Body of pancreas (tissue), 4 donors: ENCODE results near the gene ROBO1. TPM values are rescaled to one million over a fixed set of nuclear protein-coding genes. Genes with fewer than 3 reads are reported as not detected.

ENCODE experiments used
- ATAC-seq: fragments of 150-250 bp; one replicate; pipeline ENCODE4 v1.9.1; 2016
- DNase-seq, 4 donors: peaks; one replicate each; pipeline ENCODE4 v3.0.0-alpha.2; 2019
- H3K27ac ChIP-seq, 4 donors: fragments of 200-600 bp; sonication (generic); 1 replicate in 3 of 4; 2 replicates in 1 of 4; pipeline versions ENCODE4 v1.5.1 to v1.6.1; 2016 to 2019; ENCODE audit warnings: mild to moderate bottlenecking in 1 of 4, mixed read lengths in 1 of 4, moderate library complexity in 1 of 4
- H3K27me3 ChIP-seq, 2 donors: fragments of 200-600 bp; sonication (generic); one replicate each; pipeline ENCODE4 v1.6.0; 2016; ENCODE audit warnings: mild to moderate bottlenecking in 1 of 2
- H3K36me3 ChIP-seq, 2 donors: fragments of 200-600 bp; sonication (generic); replicated peaks in 1 of 2; 2 replicates each; pipeline ENCODE4 v1.5.1; 2016; ENCODE audit warnings: low read depth in 2 of 2; ENCODE audit not compliant: insufficient read depth in 1 of 2
- H3K4me1 ChIP-seq: fragments of 200-600 bp; sonication (generic); one replicate; pipeline ENCODE4 v1.6.0; 2016
- H3K4me3 ChIP-seq, 2 donors: fragments of 200-600 bp; sonication (generic); 1 replicate in 1 of 2; 2 replicates in 1 of 2; pipeline ENCODE4 v1.5.1; 2016 to 2019
- H3K9me3 ChIP-seq, 3 donors: fragments of 200-600 bp; sonication (generic); 1 replicate in 2 of 3; 2 replicates in 1 of 3; pipeline ENCODE4 v1.5.1; 2016
- CTCF ChIP-seq, 7 experiments: fragments of 450-650 bp in 4 of 7; fragments of 200-600 bp in 3 of 7; sonication (generic) in 3 of 7; IDR thresholded peaks; one replicate each; pipeline ENCODE4 v1.5.1; 2016 to 2019; ENCODE audit warnings: antibody characterized with exemption in 7 of 7
- POLR2A ChIP-seq, 3 donors: fragments of 450-650 bp; IDR thresholded peaks; one replicate each; pipeline ENCODE4 v1.6.1; 2016; ENCODE audit warnings: antibody characterized with exemption in 3 of 3, mild to moderate bottlenecking in 2 of 3
- WGBS, 2 donors: methylation state at CpG; one replicate each; pipeline ENCODE4 v1.1.5; 2017; 5-methylcytosine and 5-hydroxymethylcytosine counted together
- intact Hi-C: fragments of 100-400 bp; cut with DNase I; formaldehyde crosslinking; loops from one replicate; pipeline ENCODE4 v1.15.1; 2023
- total RNA-seq, 2 donors: library from RNA; depleted of rRNA; stranded (reverse); fragments of >200 nt; gene quantifications; one replicate each; pipeline ENCODE4 v1.1.0, GENCODE V29; 2016

The ROBO1 gene
- total RNA-seq, 2 donors from 2014 or later = 3.9 to 9.9 TPM

DNA sequence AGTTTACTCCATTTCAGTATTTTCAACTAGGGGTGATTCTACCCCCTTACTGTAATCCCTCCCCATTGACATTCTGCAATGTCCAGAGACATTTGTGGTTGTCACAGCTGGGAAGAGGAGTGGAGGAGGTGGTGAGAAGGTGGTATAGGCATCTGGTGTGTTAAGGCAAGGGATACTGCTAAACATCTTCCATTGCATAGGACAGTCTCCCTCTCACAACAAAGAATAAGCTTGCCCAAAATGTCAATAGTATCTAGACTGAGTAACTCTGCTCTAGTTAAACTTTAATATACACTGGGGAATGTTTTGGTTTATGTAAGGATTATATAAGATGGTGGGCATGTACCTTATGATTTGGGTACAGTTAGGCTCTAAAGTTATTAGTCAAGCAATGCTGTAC lies 737.6 kb downstream of the ROBO1 start:
- intact Hi-C loops = no loop called here

GRCh38 chr3:79028916-79029315 lies 738.9 kb downstream of the ROBO1 start:
- intact Hi-C loops = no loop called here
- Histone ChIP-seq H3K36me3 (no peaks in the 10 kb centered on the region), H3K4me1 (no peaks in the 10 kb centered on the region), H3K4me3 (no peak overlapping the region), H3K9me3 (no peaks in the 10 kb centered on the region), H3K27me3 (no peaks in the 10 kb centered on the region), H3K27ac (no peak overlapping the region)
- no peak for DNase-seq
- ATAC-seq = no peak
- 83 to 89% methylated on average over 1 of the region's 1 CpG for WGBS, 2 donors
- TF ChIP-seq CTCF (IDR thresholded peaks at IDR 0.05) (no peak), POLR2A (IDR thresholded peaks at IDR 0.05) (no peak)

More for the DNA sequence above, 737.6 kb downstream of the ROBO1 start:
- no peak overlapping the region for H3K4me3 ChIP-seq
- no peak for TF ChIP-seq POLR2A (IDR thresholded peaks at IDR 0.05)
- TF ChIP-seq CTCF (IDR thresholded peaks at IDR 0.05) = no peak
- no peaks in the 10 kb centered on the region for H3K9me3 ChIP-seq
- no peaks in the 10 kb centered on the region for H3K27me3 ChIP-seq
- H3K27ac ChIP-seq = no peak overlapping the region
- H3K36me3 ChIP-seq = no peaks in the 10 kb centered on the region
- DNase-seq (no peak), ATAC-seq (no peak)
- no peaks in the 10 kb centered on the region for H3K4me1 ChIP-seq

GRCh38 chr3:79027593-79027992 lies 740.2 kb downstream of the ROBO1 start:
- ATAC-seq (no peak), DNase-seq (no peak)
- intact Hi-C loops = no loop called here
- H3K4me3 ChIP-seq = no peak overlapping the region
- TF ChIP-seq CTCF (IDR thresholded peaks at IDR 0.05) (no peak), POLR2A (IDR thresholded peaks at IDR 0.05) (no peak)
- WGBS, 2 donors = 34 to 35% methylated on average over 2 of the region's 2 CpGs
- H3K9me3 ChIP-seq = no peaks in the 10 kb centered on the region
- H3K4me1 ChIP-seq = no peaks in the 10 kb centered on the region
- H3K27me3 ChIP-seq = no peaks in the 10 kb centered on the region
- H3K27ac ChIP-seq = no peak overlapping the region
- H3K36me3 ChIP-seq = no peaks in the 10 kb centered on the region

GRCh38 chr3:79019924-79020173 lies 747.9 kb downstream of the ROBO1 start:
- Histone ChIP-seq H3K36me3 (no peaks in the 10 kb centered on the region), H3K4me3 (no peak overlapping the region), H3K9me3 (no peaks in the 10 kb centered on the region), H3K27me3 (peaks cover 0 to 15% of the 10 kb centered on the region in 2 donors), H3K4me1 (peaks cover 22% of the 10 kb centered on the region), H3K27ac (no peak overlapping the region)
- no peak for DNase-seq
- TF ChIP-seq CTCF (IDR thresholded peaks at IDR 0.05) (no peak), POLR2A (IDR thresholded peaks at IDR 0.05) (no peak)
- no peak for ATAC-seq
- intact Hi-C loops = loop anchor here (5.0 kb wide), 1 partner anchor 363 kb away; no protein-coding TSS in a partner anchor

- Histone ChIP-seq H3K36me3 (no peaks in the 10 kb centered on the region), H3K27me3 (peaks cover 0 to 15% of the 10 kb centered on the region in 2 donors), H3K9me3 (no peaks in the 10 kb centered on the region), H3K27ac (peak overlapping the region in 3 of 4 donors; percentile 53 to 70 (median 62)), H3K4me1 (peaks cover 22% of the 10 kb centered on the region), H3K4me3 (peak overlapping the region; percentile 39 to 55)
- intact Hi-C loops = no loop called here
- WGBS, 2 donors = 0 to 1% methylated on average over 19 to 40 of the region's 40 CpGs
- TF ChIP-seq POLR2A (IDR thresholded peaks at IDR 0.05) (peak; percentile 9 to 52 (median 35)), CTCF (IDR thresholded peaks at IDR 0.05) (no peak)
- ATAC-seq (peak; percentile 75), DNase-seq (peak; percentile 36 to 80 (median 56))
These were observed 748.5 kb downstream of the ROBO1 start for GRCh38 chr3:79019137-79019923.
